Measurements from ENCODE around the gene EFEMP2.

EFEMP2 gene

DNA sequence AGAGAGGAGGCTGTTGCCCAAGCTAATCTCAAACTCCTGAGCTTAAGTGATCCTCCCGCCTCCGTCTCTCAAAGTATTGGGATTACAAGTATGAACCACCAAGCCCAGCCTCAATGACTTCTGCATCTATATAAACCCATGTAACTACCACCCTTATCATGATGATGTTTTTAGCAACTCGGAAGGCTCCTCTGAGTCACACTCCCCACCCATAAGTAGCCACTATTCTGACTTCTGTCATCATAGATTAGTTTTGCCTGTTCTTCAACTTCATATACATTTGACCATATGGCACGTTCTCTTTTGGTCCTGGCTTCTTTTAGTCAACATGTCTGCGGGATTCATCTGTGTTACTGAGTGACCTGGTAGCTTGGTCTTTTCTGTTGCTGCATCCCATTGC lies 34.0 kb upstream of the EFEMP2 start:
- Histone ChIP-seq H3K36me3 (ENCODE audit: insufficient read depth, low read length) (no peaks in the 10 kb centered on the region), H3K9me2 (replicated peaks; ENCODE audit: low read depth, low read length) (no peaks in the 10 kb centered on the region), H3F3A (ENCODE audit: low read depth) (no peaks in the 10 kb centered on the region), H3K27me3 (ENCODE audit: insufficient read depth, low read length, poor library complexity, severe bottlenecking) (no peaks in the 10 kb centered on the region), H2AFZ (ENCODE audit: low read length) (no peak overlapping the region), H3K9me3 (ENCODE audit: insufficient read depth, low read depth, low read length) (no peaks in the 10 kb centered on the region), H3K4me3 (ENCODE audit: low read length, poor library complexity, severe bottlenecking) (no peak overlapping the region), H4K20me1 (ENCODE audit: insufficient read depth, low read length, poor library complexity, severe bottlenecking) (no peaks in the 10 kb centered on the region), H3K4me2 (ENCODE audit: low read depth, low read length, poor library complexity, severe bottlenecking) (no peak overlapping the region), H3K9ac (ENCODE audit: low read depth, low read length, poor library complexity, severe bottlenecking) (no peak overlapping the region), H3K4me1 (ENCODE audit: insufficient read depth, low read length, poor library complexity, severe bottlenecking) (peaks cover 7% of the 10 kb centered on the region), H3K79me2 (ENCODE audit: insufficient read depth, low read length) (no peaks in the 10 kb centered on the region)
- TF ChIP-seq EZH2phosphoT487 (IDR thresholded peaks at IDR 0.05; ENCODE audit: borderline replicate concordance): no peak
- TF ChIP-seq, protein P1, sequence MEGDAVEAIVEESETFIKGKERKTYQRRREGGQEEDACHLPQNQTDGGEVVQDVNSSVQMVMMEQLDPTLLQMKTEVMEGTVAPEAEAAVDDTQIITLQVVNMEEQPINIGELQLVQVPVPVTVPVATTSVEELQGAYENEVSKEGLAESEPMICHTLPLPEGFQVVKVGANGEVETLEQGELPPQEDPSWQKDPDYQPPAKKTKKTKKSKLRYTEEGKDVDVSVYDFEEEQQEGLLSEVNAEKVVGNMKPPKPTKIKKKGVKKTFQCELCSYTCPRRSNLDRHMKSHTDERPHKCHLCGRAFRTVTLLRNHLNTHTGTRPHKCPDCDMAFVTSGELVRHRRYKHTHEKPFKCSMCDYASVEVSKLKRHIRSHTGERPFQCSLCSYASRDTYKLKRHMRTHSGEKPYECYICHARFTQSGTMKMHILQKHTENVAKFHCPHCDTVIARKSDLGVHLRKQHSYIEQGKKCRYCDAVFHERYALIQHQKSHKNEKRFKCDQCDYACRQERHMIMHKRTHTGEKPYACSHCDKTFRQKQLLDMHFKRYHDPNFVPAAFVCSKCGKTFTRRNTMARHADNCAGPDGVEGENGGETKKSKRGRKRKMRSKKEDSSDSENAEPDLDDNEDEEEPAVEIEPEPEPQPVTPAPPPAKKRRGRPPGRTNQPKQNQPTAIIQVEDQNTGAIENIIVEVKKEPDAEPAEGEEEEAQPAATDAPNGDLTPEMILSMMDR (conservative IDR thresholded peaks at IDR 0.05; ENCODE audit: low read length): no peak

- no peak overlapping the region for H3K9ac ChIP-seq (ENCODE audit: low read depth, low read length, poor library complexity, severe bottlenecking)
- H3K9me3 ChIP-seq (ENCODE audit: insufficient read depth, low read depth, low read length): no peaks in the 10 kb centered on the region
- H2AFZ ChIP-seq (ENCODE audit: low read length): 0 out of 2 replicates have a peak overlapping the region, but pooled peaks have one; percentile 66
- no peak overlapping the region for H3K4me2 ChIP-seq (ENCODE audit: low read depth, low read length, poor library complexity, severe bottlenecking)
- no peaks in the 10 kb centered on the region for H3F3A ChIP-seq (ENCODE audit: low read depth)
- H3K4me3 ChIP-seq (ENCODE audit: low read length, poor library complexity, severe bottlenecking): no peak overlapping the region
- peaks cover 7% of the 10 kb centered on the region for H3K4me1 ChIP-seq (ENCODE audit: insufficient read depth, low read length, poor library complexity, severe bottlenecking)
- H3K27me3 ChIP-seq (ENCODE audit: insufficient read depth, low read length, poor library complexity, severe bottlenecking): no peaks in the 10 kb centered on the region
- H3K9me2 ChIP-seq (replicated peaks; ENCODE audit: low read depth, low read length): no peaks in the 10 kb centered on the region
- H4K20me1 ChIP-seq (ENCODE audit: insufficient read depth, low read length, poor library complexity, severe bottlenecking): no peaks in the 10 kb centered on the region
- no peaks in the 10 kb centered on the region for H3K36me3 ChIP-seq (ENCODE audit: insufficient read depth, low read length)
- no peaks in the 10 kb centered on the region for H3K79me2 ChIP-seq (ENCODE audit: insufficient read depth, low read length)
- TF ChIP-seq, protein P1 (conservative IDR thresholded peaks at IDR 0.05; ENCODE audit: low read length): no peak
- TF ChIP-seq EZH2phosphoT487 (IDR thresholded peaks at IDR 0.05; ENCODE audit: borderline replicate concordance): no peak
These were observed 31.1 kb upstream of the EFEMP2 start for GRCh38 chr11:65903715-65904114.

DNA sequence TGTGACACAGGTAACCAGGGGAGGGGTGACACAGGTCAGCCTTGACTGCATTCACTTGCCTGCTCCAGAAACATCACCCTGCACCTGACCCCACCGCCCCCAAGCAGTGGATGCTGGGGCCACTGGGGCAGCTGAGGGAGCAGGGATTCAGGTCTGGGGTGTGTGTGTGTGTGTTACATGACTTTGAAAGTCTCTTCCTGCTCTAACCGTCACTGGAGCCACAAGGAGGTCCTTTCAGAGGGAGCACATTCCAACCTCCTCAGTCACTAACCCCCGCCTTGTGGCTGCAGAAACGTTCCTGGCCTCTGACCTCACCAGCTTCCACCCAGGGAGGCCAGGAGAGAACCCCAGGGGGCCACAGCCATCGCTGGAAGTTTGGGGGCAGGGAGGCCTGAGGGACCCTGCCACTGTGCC lies 30.5 kb upstream of the EFEMP2 start:
- Histone ChIP-seq H2AFZ (ENCODE audit: low read length) (peak overlapping the region; percentile 66; the same call in 1 of the 2 replicates), H3K4me1 (ENCODE audit: insufficient read depth, low read length, poor library complexity, severe bottlenecking) (peaks cover 7% of the 10 kb centered on the region), H3K4me2 (ENCODE audit: low read depth, low read length, poor library complexity, severe bottlenecking) (no peak overlapping the region), H3K27me3 (ENCODE audit: insufficient read depth, low read length, poor library complexity, severe bottlenecking) (no peaks in the 10 kb centered on the region), H3K9ac (ENCODE audit: low read depth, low read length, poor library complexity, severe bottlenecking) (peak overlapping the region; percentile 35), H3F3A (ENCODE audit: low read depth) (no peaks in the 10 kb centered on the region), H3K9me3 (ENCODE audit: insufficient read depth, low read depth, low read length) (no peaks in the 10 kb centered on the region), H3K36me3 (ENCODE audit: insufficient read depth, low read length) (no peaks in the 10 kb centered on the region), H3K4me3 (ENCODE audit: low read length, poor library complexity, severe bottlenecking) (no peak overlapping the region), H3K9me2 (replicated peaks; ENCODE audit: low read depth, low read length) (no peaks in the 10 kb centered on the region), H4K20me1 (ENCODE audit: insufficient read depth, low read length, poor library complexity, severe bottlenecking) (no peaks in the 10 kb centered on the region), H3K79me2 (ENCODE audit: insufficient read depth, low read length) (no peaks in the 10 kb centered on the region)
- TF ChIP-seq, protein P1 (conservative IDR thresholded peaks at IDR 0.05; ENCODE audit: low read length): no peak
- TF ChIP-seq EZH2phosphoT487 (IDR thresholded peaks at IDR 0.05; ENCODE audit: borderline replicate concordance): no peak
